Left lung (tissue), 10 donors: ENCODE measurements around the gene EDC4. TPM values are rescaled to one million over a fixed set of nuclear protein-coding genes. Genes with fewer than 3 reads are reported as not detected.

Source experiments
- ATAC-seq: fragments of 200-7000 bp; cut with Tn5 transposase; one replicate; pipeline ENCODE4 v1.9.1; 2020; ENCODE audit warnings: moderate library complexity
- DNase-seq, 4 donors: peaks; one replicate each; pipeline ENCODE4 v3.0.0-alpha.2; 2013 to 2020
- H3K27ac ChIP-seq, 2 donors: fragments of 200-600 bp; sonication (generic) in 1 of 2; one replicate each; pipeline versions ENCODE4 v1.5.0 to v1.8.0; 2020 to 2021
- H3K27me3 ChIP-seq, 2 donors: fragments of 200-600 bp; sonication (generic) in 1 of 2; one replicate each; pipeline versions ENCODE4 v1.5.0 to v1.8.0; 2020 to 2021
- H3K36me3 ChIP-seq, 2 donors: fragments of 200-600 bp; sonication (generic) in 1 of 2; one replicate each; pipeline versions ENCODE4 v1.5.0 to v1.8.0; 2020 to 2021
- H3K4me1 ChIP-seq, 2 donors: fragments of 200-600 bp; one replicate each; pipeline ENCODE4 v1.8.0; 2021
- H3K4me3 ChIP-seq, 2 donors: fragments of 200-600 bp; sonication (generic) in 1 of 2; one replicate each; pipeline versions ENCODE4 v1.5.0 to v1.8.0; 2020 to 2021; ENCODE audit warnings: mild to moderate bottlenecking in 1 of 2
- H3K9me3 ChIP-seq, 2 donors: fragments of 200-600 bp; sonication (generic) in 1 of 2; one replicate each; pipeline versions ENCODE4 v1.5.0 to v1.8.0; 2020 to 2021
- CTCF ChIP-seq, 2 donors: fragments of 200-600 bp; sonication (generic) in 1 of 2; IDR thresholded peaks; one replicate each; pipeline versions ENCODE4 v1.5.0 to v1.8.0; 2021; ENCODE audit warnings: antibody characterized with exemption in 2 of 2
- intact Hi-C, 2 donors: fragments of 100-400 bp; cut with DNase I; formaldehyde crosslinking; loops; one replicate each; pipeline versions ENCODE4 v1.11.2 to v1.14.2; 2022
- polyA plus RNA-seq, 6 donors: library from polyadenylated mRNA; unstranded; fragments of 120-200 nt; gene quantifications; one replicate each; pipeline ENCODE4 v1.2.1, GENCODE V29; 2013; ENCODE audit not compliant: insufficient read length in 6 of 6
- total RNA-seq, 2 donors: library from RNA; stranded (reverse); fragmentation: NEBNext Ultra II Directional; extraction: Animal tissue kit (Norgen Biotek cat#: 25700); gene quantifications; one replicate each; pipeline ENCODE4 v1.2.1, GENCODE V29; 2021
- donor health status: DM: no; HTN: yes; CAD: no.
- donor health status: DM: no; HTN: no; CAD: no.

EDC4 gene
- total and polyA plus RNA-seq, 8 donors = 47.9 to 94.4 (median 76.4) TPM

GRCh38 chr16:67924140-67924906, 51.5 kb downstream of the EDC4 start:
- no peak for TF ChIP-seq CTCF (IDR thresholded peaks at IDR 0.05)
- intact Hi-C loops = loop anchor here in 1 of 2 donors (10.0 kb wide), 1 partner anchor 250 kb away; no protein-coding TSS in a partner anchor
- DNase-seq = no peak
- no peaks in the 10 kb centered on the region for H3K9me3 ChIP-seq
- H3K27me3 ChIP-seq = no peaks in the 10 kb centered on the region
- no peak overlapping the region for H3K4me3 ChIP-seq
- H3K36me3 ChIP-seq = peaks cover 0 to 32% of the 10 kb centered on the region in 2 donors
- H3K4me1 ChIP-seq = peaks cover 0 to 17% of the 10 kb centered on the region in 2 donors
- H3K27ac ChIP-seq = no peak overlapping the region
- ATAC-seq = no peak

GRCh38 chr16:67926181-67926750, 53.4 kb downstream of the EDC4 start:
- no peak for TF ChIP-seq CTCF (IDR thresholded peaks at IDR 0.05)
- Histone ChIP-seq H3K27ac (peak overlapping the region in 1 of 2 donors; percentile 42), H3K4me1 (peaks cover 0 to 17% of the 10 kb centered on the region in 2 donors), H3K27me3 (no peaks in the 10 kb centered on the region), H3K4me3 (no peak overlapping the region), H3K9me3 (no peaks in the 10 kb centered on the region), H3K36me3 (peaks cover 0 to 43% of the 10 kb centered on the region in 2 donors)
- intact Hi-C loops = loop anchor here in 1 of 2 donors (5.0 to 10.0 kb wide), 3 partner anchors 44 to 251 kb away; partner anchors contain the start of gene NRN1L
- ATAC-seq = peak; percentile 14
- DNase-seq = no peak

- H3K4me3 ChIP-seq = no peak overlapping the region
- no peaks in the 10 kb centered on the region for H3K27me3 ChIP-seq
- TF ChIP-seq CTCF (IDR thresholded peaks at IDR 0.05) = no peak
- DNase-seq (no peak), ATAC-seq (no peak)
- H3K36me3 ChIP-seq = peaks cover 0 to 54% of the 10 kb centered on the region in 2 donors
- H3K4me1 ChIP-seq = peaks cover 0 to 17% of the 10 kb centered on the region in 2 donors
- no peak overlapping the region for H3K27ac ChIP-seq
- no peaks in the 10 kb centered on the region for H3K9me3 ChIP-seq
- intact Hi-C loops = loop anchor here in 1 of 2 donors (5.0 to 10.0 kb wide), 3 partner anchors 45 to 253 kb away; partner anchors contain the start of gene NRN1L
Measured at GRCh38 chr16:67927131-67927941, 54.5 kb downstream of the EDC4 start.

- DNase-seq = no peak
- Histone ChIP-seq H3K9me3 (no peaks in the 10 kb centered on the region), H3K36me3 (peaks cover 0 to 62% of the 10 kb centered on the region in 2 donors), H3K27ac (no peak overlapping the region), H3K27me3 (no peaks in the 10 kb centered on the region), H3K4me1 (peaks cover 0 to 17% of the 10 kb centered on the region in 2 donors), H3K4me3 (no peak overlapping the region)
- intact Hi-C loops = loop anchor here in 1 of 2 donors (5.0 to 10.0 kb wide), 3 partner anchors 46 to 253 kb away; partner anchors contain the start of gene NRN1L
- no peak for ATAC-seq
- TF ChIP-seq CTCF (IDR thresholded peaks at IDR 0.05) = no peak
Measured at GRCh38 chr16:67928147-67928546, 55.3 kb downstream of the EDC4 start.
